Uterus (tissue), 2 donors: ENCODE data around the gene SHPK.

Experiments used
- CTCF ChIP-seq, 4 experiments: fragments of 200-600 bp in 2 of 4; fragments of 450-650 bp in 2 of 4; sonication (generic) in 2 of 4; IDR thresholded peaks; one replicate each; pipeline ENCODE4 v1.5.1; 2016 to 2019; ENCODE audit warnings: antibody characterized with exemption in 4 of 4, mild to moderate bottlenecking in 2 of 4, moderate library complexity in 1 of 4
- POLR2A ChIP-seq, 2 donors: fragments of 450-650 bp; IDR thresholded peaks; one replicate each; pipeline ENCODE4 v1.6.1; 2016; ENCODE audit warnings: antibody characterized with exemption in 2 of 2, mild to moderate bottlenecking in 1 of 2, moderate library complexity in 1 of 2

DNA sequence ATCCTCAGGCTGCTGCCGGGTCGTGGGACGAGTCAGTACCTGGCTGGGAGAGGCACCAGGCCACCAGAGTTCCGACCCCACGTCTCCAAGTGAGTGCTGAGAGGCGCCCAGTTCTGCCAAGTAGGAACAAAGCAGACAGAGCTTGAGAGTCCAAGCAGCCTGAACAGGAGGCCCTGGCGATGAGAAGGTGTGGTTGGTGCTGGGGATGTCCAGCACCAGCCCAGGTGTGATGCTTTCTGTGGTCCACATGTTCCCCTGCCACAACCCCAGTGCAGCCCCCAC, 21.5 kb upstream of the SHPK start:
- TF ChIP-seq CTCF (IDR thresholded peaks at IDR 0.05), result no peak
- no peak for TF ChIP-seq POLR2A (IDR thresholded peaks at IDR 0.05)
